Gastrocnemius medialis (tissue), 4 donors: ENCODE results near the gene RRBP1.

Experiments used
- POLR2A ChIP-seq, 2 donors: fragments of 450-650 bp; IDR thresholded peaks; one replicate each; pipeline ENCODE4 v1.6.1; 2017; ENCODE audit warnings: antibody characterized with exemption in 2 of 2, mild to moderate bottlenecking in 2 of 2, moderate library complexity in 2 of 2
- TF ChIP-seq, protein P1 (sequence below), 5 experiments: fragments of 450-650 bp in 3 of 5; fragments of 200-600 bp in 2 of 5; sonication (generic) in 2 of 5; IDR thresholded peaks in 4 of 5; conservative IDR thresholded peaks in 1 of 5; 1 replicate in 4 of 5; 2 replicates in 1 of 5; pipeline ENCODE4 v1.5.1; 2016 to 2019; ENCODE audit warnings: antibody characterized with exemption in 5 of 5, mild to moderate bottlenecking in 3 of 5, moderate library complexity in 3 of 5

DNA sequence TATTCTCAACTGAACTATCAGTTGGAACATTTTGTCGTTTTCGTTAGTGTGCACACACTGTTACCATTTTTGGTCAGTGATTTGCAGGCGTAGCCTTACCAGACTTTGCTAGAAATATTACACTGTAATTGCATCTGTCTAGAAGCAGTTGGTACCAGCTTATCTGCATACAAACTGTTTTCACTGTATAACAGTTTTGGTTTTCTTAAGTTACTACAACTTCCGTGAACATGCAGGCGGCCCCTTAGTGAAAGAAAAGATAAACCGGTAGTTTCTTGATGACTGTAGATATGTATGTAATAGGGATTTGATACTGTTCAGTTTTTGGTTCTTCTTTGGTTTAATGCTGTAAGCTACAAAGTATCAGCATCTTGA is 110.9 kb downstream of the RRBP1 start:
- TF ChIP-seq, protein P1, sequence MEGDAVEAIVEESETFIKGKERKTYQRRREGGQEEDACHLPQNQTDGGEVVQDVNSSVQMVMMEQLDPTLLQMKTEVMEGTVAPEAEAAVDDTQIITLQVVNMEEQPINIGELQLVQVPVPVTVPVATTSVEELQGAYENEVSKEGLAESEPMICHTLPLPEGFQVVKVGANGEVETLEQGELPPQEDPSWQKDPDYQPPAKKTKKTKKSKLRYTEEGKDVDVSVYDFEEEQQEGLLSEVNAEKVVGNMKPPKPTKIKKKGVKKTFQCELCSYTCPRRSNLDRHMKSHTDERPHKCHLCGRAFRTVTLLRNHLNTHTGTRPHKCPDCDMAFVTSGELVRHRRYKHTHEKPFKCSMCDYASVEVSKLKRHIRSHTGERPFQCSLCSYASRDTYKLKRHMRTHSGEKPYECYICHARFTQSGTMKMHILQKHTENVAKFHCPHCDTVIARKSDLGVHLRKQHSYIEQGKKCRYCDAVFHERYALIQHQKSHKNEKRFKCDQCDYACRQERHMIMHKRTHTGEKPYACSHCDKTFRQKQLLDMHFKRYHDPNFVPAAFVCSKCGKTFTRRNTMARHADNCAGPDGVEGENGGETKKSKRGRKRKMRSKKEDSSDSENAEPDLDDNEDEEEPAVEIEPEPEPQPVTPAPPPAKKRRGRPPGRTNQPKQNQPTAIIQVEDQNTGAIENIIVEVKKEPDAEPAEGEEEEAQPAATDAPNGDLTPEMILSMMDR (IDR thresholded peaks at IDR 0.05 in 4 of 5, conservative IDR thresholded peaks at IDR 0.05 in 1 of 5), result no peak
- TF ChIP-seq POLR2A (IDR thresholded peaks at IDR 0.05), result no peak
